Measurements from ENCODE around the gene ACAD11. TPM values are rescaled to one million over a fixed set of nuclear protein-coding genes. Genes with fewer than 3 reads are reported as not detected.
"Not testable (repeated sequence)": the region's sequence is repeated elsewhere in the genome, so short reads cannot be mapped to it uniquely, and the experiment has no call there.

ACAD11 gene
- total and polyA plus RNA-seq, 4 donors: 52.2 to 357 (median 65.6) TPM

DNA sequence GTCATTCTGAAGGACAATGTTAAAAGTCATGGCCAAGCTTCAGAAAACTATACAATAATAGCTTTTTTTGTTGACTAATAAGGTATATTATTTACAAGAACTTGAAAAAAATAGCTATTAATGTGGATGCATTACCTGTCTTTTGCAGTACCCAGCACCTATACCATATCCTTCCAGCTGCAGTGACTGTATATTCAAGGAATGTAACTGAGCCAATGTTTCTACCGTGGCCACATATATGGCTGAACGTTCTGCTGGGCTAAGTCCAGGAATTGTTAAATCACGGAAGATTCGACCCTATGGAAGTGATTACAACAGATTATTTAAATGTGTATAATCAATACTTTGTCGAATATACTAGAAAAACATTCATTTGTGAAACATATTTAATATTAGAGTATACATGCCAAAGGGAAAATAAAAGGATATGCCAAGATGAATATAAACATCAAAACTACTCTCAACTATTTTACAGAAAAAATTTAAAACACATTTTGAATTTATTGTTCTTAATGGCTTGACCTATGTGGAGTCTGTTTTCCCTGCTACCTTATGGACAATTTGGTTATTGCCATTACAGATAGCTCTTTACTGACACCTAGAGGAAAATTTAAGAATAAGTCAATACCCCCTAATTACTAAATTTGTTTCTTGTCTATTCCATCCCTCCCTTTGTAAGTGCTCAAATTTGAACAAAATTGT is 17.6 kb downstream of the ACAD11 start:
- Histone ChIP-seq H3K4me1 (ENCODE audit: control insufficient read depth in 4 of 4, insufficient read depth in 4 of 4, low read length in 3 of 4) (no peaks in the 10 kb centered on the region), H3K36me3 (ENCODE audit: control insufficient read depth in 4 of 4, insufficient read depth in 3 of 4, low read depth in 1 of 4, low read length in 3 of 4) (peaks cover 1 to 36% (median 26%) of the 10 kb centered on the region in 4 donors), H3K9me3 (ENCODE audit: control insufficient read depth in 4 of 4, low read length in 3 of 4) (no peaks in the 10 kb centered on the region), H3K9ac (ENCODE audit: low read depth in 1 of 2, low read length in 2 of 2) (no peak overlapping the region), H3K27ac (ENCODE audit: low read depth in 1 of 2, low read length in 2 of 2) (no peak overlapping the region), H3K27me3 (ENCODE audit: control insufficient read depth in 4 of 4, insufficient read depth in 4 of 4, low read length in 3 of 4) (no peaks in the 10 kb centered on the region), H3K4me3 (ENCODE audit: low read depth in 1 of 3, low read length in 3 of 3) (no peak overlapping the region)
- TF ChIP-seq HNF4A (conservative IDR thresholded peaks at IDR 0.05) (no peak), GABPA (IDR thresholded peaks at IDR 0.05 in 1 of 2, conservative IDR thresholded peaks at IDR 0.05 in 1 of 2) (no peak), JUND (IDR thresholded peaks at IDR 0.05) (no peak), RXRA (IDR thresholded peaks at IDR 0.05) (no peak), FOXA2 (IDR thresholded peaks at IDR 0.05) (peak; percentile 16), RAD21 (IDR thresholded peaks at IDR 0.05) (peak; percentile 82 to 85), YY1 (IDR thresholded peaks at IDR 0.05) (no peak), FOXA1 (IDR thresholded peaks at IDR 0.05) (peak; percentile 23), EGR1 (IDR thresholded peaks at IDR 0.05; ENCODE audit: low read depth in 2 of 2) (no peak), NR2F2 (IDR thresholded peaks at IDR 0.05) (no peak), SP1 (IDR thresholded peaks at IDR 0.05) (no peak)
- TF ChIP-seq, protein P1, sequence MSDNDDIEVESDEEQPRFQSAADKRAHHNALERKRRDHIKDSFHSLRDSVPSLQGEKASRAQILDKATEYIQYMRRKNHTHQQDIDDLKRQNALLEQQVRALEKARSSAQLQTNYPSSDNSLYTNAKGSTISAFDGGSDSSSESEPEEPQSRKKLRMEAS (IDR thresholded peaks at IDR 0.05): no peak
- TF ChIP-seq, protein P2, sequence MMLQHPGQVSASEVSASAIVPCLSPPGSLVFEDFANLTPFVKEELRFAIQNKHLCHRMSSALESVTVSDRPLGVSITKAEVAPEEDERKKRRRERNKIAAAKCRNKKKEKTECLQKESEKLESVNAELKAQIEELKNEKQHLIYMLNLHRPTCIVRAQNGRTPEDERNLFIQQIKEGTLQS (IDR thresholded peaks at IDR 0.05): no peak
- TF ChIP-seq, protein P3, sequence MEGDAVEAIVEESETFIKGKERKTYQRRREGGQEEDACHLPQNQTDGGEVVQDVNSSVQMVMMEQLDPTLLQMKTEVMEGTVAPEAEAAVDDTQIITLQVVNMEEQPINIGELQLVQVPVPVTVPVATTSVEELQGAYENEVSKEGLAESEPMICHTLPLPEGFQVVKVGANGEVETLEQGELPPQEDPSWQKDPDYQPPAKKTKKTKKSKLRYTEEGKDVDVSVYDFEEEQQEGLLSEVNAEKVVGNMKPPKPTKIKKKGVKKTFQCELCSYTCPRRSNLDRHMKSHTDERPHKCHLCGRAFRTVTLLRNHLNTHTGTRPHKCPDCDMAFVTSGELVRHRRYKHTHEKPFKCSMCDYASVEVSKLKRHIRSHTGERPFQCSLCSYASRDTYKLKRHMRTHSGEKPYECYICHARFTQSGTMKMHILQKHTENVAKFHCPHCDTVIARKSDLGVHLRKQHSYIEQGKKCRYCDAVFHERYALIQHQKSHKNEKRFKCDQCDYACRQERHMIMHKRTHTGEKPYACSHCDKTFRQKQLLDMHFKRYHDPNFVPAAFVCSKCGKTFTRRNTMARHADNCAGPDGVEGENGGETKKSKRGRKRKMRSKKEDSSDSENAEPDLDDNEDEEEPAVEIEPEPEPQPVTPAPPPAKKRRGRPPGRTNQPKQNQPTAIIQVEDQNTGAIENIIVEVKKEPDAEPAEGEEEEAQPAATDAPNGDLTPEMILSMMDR (IDR thresholded peaks at IDR 0.05; ENCODE audit: low read depth, low read length, missing input control): peak; percentile 64
- DNase-seq (ENCODE audit: low spot score): no peak
- WGBS: 72% methylated on average over 5 of the region's 5 CpGs

DNA sequence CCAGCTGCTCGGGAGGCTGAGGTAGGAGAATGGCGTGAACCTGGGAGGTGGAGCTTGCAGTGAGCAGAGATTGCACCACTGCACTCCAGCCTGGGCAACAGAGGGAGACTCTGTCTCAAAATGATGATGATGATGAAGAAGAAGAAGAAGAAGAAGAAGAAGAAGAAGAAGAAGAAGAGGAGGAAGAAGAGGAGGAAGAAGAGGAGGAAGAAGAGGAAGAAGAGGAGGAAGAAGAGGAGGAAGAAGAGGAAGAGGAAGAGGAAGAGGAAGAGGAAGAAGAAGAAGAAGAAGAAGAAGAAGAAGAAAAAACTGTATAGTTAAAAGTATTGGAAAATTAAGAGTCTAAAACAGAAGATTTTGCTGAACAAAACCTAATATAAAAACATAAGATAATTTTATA is 18.2 kb downstream of the ACAD11 start:
- peaks cover 1 to 40% (median 31%) of the 10 kb centered on the region in 4 donors for H3K36me3 ChIP-seq (ENCODE audit: control insufficient read depth in 4 of 4, insufficient read depth in 3 of 4, low read depth in 1 of 4, low read length in 3 of 4)
- not testable (repeated sequence) for H3K27me3 ChIP-seq (ENCODE audit: control insufficient read depth in 4 of 4, insufficient read depth in 4 of 4, low read length in 3 of 4); DNase-seq (ENCODE audit: low spot score); H3K4me3 ChIP-seq (ENCODE audit: low read depth in 1 of 3, low read length in 3 of 3); H3K27ac ChIP-seq (ENCODE audit: low read depth in 1 of 2, low read length in 2 of 2); H3K9me3 ChIP-seq (ENCODE audit: control insufficient read depth in 4 of 4, low read length in 3 of 4); H3K9ac ChIP-seq (ENCODE audit: low read depth in 1 of 2, low read length in 2 of 2); H3K4me1 ChIP-seq (ENCODE audit: control insufficient read depth in 4 of 4, insufficient read depth in 4 of 4, low read length in 3 of 4)
- WGBS: 92% methylated on average over 2 of the region's 2 CpGs

DNA sequence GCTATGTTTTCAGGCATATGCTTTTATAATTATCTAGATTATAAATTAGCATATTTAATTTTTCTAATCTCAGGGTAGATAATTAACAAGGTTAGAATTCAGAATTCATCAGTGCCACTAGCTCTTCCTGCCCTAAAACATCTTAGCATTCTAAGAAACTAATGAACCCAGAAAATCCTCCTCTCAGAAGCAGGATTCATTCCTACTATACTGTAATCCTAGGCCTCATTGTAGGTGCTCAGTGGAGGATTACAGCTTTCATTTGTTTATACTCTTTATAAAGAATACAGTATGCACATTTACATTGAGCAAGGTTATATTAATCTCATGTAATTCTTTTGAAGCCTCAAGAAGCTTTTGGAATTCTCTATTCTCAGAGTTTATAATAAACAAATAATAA is 20.9 kb downstream of the ACAD11 start:
- no peak for DNase-seq (ENCODE audit: low spot score)
- Histone ChIP-seq H3K27me3 (ENCODE audit: control insufficient read depth in 4 of 4, insufficient read depth in 4 of 4, low read length in 3 of 4) (no peaks in the 10 kb centered on the region), H3K9me3 (ENCODE audit: control insufficient read depth in 4 of 4, low read length in 3 of 4) (no peaks in the 10 kb centered on the region), H3K4me1 (ENCODE audit: control insufficient read depth in 4 of 4, insufficient read depth in 4 of 4, low read length in 3 of 4) (no peaks in the 10 kb centered on the region), H3K36me3 (ENCODE audit: control insufficient read depth in 4 of 4, insufficient read depth in 3 of 4, low read depth in 1 of 4, low read length in 3 of 4) (peaks cover 5 to 45% (median 36%) of the 10 kb centered on the region in 4 donors), H3K27ac (ENCODE audit: low read depth in 1 of 2, low read length in 2 of 2) (no peak overlapping the region), H3K9ac (ENCODE audit: low read depth in 1 of 2, low read length in 2 of 2) (no peak overlapping the region), H3K4me3 (ENCODE audit: low read depth in 1 of 3, low read length in 3 of 3) (no peak overlapping the region)
- TF ChIP-seq RXRA (IDR thresholded peaks at IDR 0.05) (no peak), NR2F2 (IDR thresholded peaks at IDR 0.05) (no peak), SP1 (IDR thresholded peaks at IDR 0.05) (no peak), RAD21 (IDR thresholded peaks at IDR 0.05) (no peak), GABPA (IDR thresholded peaks at IDR 0.05 in 1 of 2, conservative IDR thresholded peaks at IDR 0.05 in 1 of 2) (no peak), YY1 (IDR thresholded peaks at IDR 0.05) (no peak), EGR1 (IDR thresholded peaks at IDR 0.05; ENCODE audit: low read depth in 2 of 2) (no peak), FOXA1 (IDR thresholded peaks at IDR 0.05) (no peak)
- TF ChIP-seq, protein P1 (IDR thresholded peaks at IDR 0.05): no peak
- TF ChIP-seq, protein P2 (IDR thresholded peaks at IDR 0.05): no peak
- TF ChIP-seq, protein P4, sequence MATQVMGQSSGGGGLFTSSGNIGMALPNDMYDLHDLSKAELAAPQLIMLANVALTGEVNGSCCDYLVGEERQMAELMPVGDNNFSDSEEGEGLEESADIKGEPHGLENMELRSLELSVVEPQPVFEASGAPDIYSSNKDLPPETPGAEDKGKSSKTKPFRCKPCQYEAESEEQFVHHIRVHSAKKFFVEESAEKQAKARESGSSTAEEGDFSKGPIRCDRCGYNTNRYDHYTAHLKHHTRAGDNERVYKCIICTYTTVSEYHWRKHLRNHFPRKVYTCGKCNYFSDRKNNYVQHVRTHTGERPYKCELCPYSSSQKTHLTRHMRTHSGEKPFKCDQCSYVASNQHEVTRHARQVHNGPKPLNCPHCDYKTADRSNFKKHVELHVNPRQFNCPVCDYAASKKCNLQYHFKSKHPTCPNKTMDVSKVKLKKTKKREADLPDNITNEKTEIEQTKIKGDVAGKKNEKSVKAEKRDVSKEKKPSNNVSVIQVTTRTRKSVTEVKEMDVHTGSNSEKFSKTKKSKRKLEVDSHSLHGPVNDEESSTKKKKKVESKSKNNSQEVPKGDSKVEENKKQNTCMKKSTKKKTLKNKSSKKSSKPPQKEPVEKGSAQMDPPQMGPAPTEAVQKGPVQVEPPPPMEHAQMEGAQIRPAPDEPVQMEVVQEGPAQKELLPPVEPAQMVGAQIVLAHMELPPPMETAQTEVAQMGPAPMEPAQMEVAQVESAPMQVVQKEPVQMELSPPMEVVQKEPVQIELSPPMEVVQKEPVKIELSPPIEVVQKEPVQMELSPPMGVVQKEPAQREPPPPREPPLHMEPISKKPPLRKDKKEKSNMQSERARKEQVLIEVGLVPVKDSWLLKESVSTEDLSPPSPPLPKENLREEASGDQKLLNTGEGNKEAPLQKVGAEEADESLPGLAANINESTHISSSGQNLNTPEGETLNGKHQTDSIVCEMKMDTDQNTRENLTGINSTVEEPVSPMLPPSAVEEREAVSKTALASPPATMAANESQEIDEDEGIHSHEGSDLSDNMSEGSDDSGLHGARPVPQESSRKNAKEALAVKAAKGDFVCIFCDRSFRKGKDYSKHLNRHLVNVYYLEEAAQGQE (IDR thresholded peaks at IDR 0.05): no peak

Measured in liver (tissue), 9 donors.